ENCODE results near the gene DPY19L2.
"Not testable (repeated sequence)": the region's sequence is repeated elsewhere in the genome, so short reads cannot be mapped to it uniquely, and the experiment has no call there.

GRCh38 chr12:63712979-63713680, 44.8 kb upstream of the DPY19L2 start:
- not testable (repeated sequence) for TF ChIP-seq CTCF, EP300, POLR2AphosphoS5 (IDR thresholded peaks at IDR 0.05)

Data from esophagus muscularis mucosa (tissue), 4 donors.